GM19468 (cell line): ENCODE measurements around the gene SNX24.

Experiments used
- ATAC-seq: cut with Tn5 transposase; IDR thresholded peaks from one replicate; pipeline ENCODE4 v1.9.1; 2021; ENCODE audit warnings: mild to moderate bottlenecking, moderate library complexity, moderate number of reproducible peaks; ENCODE audit not compliant: unreplicated experiment; ENCODE audit errors: extremely low read depth

SNX24 gene

DNA sequence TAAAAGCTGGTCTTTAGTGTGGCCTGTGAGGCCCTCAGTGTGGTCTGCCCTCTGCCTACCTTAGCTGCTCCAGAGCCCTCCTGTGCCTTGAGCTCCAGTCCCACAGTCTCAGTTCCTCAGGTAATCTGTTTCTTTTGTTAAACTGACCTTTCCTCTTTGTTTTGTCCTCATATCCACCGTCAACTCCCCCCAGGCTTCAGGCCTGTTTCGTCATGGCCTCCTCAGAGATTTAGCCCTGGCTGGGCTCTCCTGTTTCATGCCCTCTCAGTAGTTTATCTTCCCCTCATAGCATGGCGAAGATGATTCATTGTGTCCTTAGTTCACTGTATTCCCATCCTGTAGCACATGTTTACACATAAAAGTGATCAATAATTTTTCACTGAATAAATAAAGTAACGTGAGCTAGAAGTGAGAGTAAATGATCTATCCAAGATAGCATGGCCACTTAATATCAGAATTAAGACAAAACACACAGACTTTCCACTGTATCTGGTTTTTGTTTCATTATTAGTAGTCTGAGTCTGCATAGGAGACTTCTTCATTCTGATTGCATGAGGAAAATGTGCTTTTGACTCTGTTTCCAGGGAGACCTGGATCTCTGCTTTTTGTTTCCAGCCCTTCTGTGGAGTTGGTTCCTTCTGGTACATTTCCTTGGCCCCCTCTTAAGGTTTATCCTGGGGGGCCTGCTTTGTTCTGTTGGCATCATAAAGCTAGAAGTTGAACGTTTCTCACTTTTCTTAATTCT lies 70.5 kb downstream of the SNX24 start:
- peak; percentile 78 for ATAC-seq

DNA sequence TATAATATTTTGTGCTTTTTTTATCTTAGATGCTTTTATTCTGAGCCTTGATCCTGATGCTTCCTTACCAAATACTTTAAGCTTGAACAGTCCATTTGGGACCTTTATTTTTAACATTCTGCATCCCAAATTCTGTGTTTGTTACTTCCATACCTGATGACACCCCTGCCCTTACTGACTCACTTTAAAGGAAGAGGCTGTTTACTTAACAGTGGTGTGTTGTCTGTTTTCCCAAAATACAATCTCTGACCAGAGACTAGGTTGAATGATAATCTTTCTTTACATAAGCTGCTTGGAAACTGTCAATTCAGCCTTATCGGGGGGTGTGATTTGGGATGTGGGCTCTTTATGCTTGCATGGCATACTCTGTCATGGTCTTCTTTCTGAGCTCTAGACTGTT lies 71.1 kb downstream of the SNX24 start:
- ATAC-seq, result no peak

DNA sequence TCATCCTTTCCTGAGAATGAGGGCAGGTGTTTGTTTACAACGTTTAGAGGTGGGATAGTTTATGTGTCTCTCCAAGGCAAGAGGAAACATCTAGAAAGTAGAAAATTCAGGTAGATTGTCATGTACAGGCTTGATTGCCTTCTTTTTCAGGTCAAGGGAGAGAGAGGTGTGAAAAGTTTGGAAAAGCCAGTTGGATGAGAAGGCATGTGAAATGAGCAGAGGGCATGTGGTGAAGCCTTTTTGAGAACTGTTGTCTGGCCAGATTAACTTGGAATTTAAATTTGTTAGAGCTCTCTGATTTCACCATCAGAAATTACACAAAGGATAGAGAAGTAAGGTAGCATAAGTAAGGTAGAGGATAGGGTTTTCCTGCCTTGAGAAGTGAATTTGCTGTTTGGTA lies 74.6 kb downstream of the SNX24 start:
- no peak for ATAC-seq

DNA sequence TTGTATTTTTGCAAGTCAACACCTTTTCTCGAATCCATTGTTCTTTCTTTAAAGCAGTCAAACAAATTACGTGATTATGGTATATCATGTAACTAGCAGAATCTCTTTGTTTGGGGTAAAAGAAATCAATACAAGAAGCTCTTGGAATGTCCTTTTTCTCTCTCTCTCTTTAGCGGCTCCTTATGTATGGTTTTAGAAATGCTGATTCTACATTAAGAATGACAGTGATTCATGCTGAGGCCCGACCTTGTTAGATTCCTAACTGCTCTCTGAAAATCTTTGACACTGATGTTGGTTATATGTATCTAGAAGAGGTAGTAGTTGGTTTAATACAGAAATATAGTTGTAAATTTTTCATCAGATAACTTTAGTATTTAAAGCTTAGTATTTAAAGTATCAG lies 76.4 kb downstream of the SNX24 start:
- ATAC-seq, result no peak

DNA sequence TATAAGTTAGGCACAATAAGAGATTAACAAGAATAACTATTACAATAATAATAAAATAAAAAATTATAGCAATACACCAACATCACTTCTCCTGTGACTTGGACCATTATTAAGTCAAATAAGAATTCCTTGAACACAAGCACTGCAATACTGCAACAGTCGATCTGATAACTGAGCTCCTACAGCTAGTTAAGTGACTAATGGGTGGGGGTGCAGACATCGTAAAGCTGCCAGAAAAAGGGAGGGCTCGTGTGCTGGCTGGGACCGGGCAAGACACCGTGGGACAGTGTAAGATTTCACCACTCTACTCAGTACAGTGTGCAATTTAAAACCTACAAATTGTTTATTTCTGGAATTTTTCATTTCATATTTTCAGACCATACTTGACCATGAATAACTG lies 78.8 kb downstream of the SNX24 start:
- ATAC-seq, result no peak

DNA sequence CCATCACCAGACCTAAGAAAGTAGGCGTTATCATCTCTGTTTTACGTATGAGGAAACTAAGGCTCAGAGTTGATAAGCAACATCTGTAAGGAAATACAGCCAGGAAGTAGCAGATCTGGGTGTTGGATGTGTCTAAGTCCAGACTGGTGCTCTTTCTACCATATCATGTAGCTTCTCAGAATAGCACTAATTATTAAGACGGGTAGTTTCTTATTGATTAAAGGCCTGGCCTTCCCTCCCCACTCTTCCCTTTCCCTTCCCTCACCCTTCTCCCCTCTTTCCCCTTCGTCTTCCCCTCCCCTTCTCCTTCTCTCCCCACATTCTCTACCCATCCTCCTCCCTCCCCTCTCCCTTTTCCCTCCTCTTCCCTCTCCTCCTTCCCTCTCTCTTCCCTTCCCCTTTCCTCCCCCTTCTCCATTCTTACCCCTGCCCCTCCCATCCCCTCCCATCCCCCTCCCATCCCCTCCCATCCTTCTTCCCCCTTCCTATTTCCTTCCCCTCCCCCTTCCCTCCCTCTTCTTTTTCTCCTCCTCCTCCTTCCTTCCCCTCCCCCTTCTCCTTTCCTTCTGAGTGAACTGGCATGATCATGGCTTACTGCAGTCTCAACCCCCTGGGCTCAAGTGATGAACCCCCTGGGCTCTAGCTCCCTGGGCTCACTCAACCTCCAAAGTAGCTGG lies 79.4 kb downstream of the SNX24 start:
- no peak for ATAC-seq

DNA sequence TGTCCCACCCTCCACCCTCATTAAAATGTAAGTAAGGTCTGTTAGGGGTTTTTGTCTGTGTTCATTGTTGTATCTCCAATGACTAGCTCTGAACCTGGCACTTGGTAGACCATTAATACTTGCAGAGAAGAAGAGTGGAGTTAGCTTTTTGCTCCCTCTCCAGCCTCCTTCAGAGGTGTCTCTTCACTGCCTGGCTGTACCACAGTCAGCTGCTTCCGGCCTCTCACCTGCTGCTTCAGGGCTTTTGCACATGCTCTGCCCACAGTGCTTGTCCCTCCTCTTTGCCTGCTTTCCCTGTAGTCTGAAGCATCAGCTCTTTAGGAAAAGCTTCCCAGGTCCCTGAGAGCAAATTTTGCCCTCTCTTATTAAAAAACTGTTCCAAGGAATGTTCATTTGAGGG lies 83.6 kb downstream of the SNX24 start:
- no peak for ATAC-seq

DNA sequence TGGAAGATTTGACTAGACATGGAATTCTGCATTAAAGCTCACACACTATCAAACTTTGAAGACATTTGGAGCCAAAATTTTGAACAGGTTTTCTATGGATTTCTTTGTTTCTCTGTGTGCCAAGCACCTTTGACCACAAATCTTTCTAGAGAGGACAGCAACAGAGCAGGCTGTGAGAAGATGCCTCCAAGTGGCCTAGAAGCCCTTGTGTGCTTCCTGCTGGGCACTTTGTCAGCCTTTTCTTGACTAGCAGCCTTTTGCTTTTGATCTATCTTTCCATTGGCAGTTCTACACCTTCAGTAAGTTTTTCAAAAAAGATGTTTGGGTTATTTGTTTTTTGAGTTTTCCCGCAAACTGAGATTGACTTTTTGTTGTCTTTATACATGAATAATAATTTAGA lies 84.6 kb downstream of the SNX24 start:
- no peak for ATAC-seq

DNA sequence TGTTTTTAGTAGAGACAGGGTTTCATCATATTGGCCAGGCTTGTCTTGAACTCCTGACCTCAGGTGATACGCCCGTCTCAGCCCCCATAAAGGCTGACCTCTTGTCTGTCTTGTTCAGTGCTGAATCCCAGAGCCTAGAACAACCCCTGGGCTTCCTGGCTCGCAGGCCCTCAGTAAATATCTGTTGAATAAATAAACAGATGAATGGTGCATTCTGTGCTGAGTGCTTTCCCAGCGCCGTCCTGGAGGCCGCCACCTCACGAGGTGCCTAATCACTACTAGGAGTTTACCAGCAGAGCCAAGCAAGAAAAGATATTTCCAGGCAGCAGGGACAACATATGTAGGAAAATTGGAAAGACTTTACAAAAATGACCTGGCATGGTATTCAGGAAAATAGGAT lies 88.5 kb downstream of the SNX24 start:
- ATAC-seq, result no peak

DNA sequence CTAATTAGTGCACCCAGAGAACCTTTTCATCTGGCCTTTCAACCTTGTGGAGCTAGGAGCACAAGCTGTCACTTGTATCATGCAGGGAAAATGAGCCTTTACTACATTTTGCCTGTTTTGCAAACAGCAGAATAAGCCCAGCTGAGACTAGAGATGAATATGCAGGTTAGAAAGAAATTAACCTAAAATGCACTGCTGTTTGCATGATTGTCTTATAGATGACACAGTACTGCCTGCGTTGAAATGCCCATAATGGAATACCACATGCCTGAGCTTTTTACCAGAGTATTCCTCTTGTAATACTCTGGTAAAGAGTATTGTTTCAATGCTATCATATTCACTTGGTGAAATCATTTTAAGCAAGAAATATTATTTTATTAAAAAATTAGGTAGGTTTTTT lies 90.7 kb downstream of the SNX24 start:
- no peak for ATAC-seq

DNA sequence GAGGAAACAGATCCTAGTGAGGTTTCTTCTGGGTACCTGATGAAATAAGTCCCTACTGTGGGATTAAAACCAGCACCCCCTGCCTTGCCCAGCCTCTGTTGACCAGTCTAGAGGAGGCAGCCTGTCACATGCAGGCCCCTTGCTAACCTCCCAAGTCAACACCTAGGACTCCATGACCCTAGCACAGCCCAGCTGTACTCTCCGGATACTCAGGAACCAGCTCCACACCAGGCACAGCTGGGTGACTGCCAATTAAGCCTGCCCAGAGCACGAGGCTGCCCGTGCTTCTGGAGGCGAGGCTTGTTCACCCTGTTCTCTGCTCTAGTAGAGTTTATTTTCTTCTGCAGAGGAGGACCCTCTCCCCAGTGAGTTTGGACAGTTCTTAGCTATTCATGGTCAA lies 92.5 kb downstream of the SNX24 start:
- no peak for ATAC-seq

DNA sequence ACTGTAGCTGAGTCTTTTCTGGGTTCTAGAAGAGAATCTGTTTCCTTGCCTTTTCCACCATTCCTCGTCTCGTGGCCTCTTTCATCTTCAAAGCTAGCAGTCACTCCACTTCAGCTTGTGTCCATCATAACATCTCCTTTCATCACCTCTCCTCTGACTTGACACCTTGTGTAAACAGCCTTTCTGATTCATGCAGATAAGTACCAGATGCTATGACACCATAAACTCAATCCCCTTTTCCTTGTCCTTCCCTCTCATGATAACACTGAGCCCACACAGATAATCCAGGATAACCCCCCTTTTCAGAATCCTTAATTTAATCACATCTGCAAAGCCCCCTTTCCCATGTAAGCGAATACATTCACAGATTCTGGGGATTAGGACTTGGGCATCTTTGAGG lies 95.5 kb downstream of the SNX24 start:
- no peak for ATAC-seq

DNA sequence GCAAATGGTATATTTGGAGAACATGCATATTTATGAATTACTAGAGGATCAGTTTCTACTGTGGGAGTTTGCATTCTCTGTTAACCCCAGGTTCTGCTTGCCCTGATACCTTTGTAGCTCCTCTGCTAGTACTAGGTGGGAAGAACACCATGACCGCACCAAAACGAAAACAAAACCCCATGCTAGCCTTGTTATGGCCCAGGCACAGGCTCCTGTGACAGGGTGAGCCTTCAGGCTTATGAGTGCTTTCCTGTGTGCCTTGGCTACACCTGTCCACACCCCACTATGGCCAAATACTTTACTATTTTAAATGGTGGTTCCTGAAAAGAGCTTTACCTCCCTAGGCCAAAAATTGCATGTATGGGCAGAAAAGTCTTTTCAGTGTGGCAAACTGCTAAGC lies 96.3 kb downstream of the SNX24 start:
- no peak for ATAC-seq

DNA sequence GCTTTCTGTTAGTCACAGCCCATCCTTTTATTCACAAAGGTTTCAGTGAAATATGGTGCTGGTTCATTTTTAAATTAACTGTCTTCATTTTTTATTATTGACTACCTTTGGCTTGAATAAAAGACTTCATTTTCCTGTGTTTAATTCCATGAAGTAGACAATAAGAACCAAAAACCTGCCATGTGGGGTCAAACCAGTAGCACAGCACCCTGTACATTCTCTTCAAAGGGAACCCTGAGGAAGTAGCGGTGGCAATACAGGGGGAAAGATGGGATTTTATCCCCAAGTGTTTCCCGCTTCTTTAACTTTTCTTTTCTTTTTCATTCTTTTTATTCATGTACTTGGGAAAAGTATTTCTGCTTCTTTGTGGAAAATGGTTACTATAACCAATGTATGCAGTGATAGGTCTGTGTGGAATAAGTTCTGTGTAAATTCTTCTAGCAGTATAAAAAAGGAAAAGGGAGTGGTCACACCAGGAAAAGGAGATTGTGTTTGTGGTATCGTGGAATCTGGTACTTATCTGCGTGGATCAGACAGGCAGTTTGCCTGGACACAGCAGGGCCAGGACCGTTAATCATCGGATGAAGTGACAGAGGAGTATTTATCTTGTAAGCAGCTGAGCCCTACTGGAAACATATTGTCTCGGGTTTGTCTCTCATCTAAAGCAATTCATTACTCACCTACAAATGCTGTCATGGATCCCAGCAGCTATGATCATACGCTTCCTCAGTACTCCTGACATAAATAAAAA lies 96.9 kb downstream of the SNX24 start:
- no peak for ATAC-seq

DNA sequence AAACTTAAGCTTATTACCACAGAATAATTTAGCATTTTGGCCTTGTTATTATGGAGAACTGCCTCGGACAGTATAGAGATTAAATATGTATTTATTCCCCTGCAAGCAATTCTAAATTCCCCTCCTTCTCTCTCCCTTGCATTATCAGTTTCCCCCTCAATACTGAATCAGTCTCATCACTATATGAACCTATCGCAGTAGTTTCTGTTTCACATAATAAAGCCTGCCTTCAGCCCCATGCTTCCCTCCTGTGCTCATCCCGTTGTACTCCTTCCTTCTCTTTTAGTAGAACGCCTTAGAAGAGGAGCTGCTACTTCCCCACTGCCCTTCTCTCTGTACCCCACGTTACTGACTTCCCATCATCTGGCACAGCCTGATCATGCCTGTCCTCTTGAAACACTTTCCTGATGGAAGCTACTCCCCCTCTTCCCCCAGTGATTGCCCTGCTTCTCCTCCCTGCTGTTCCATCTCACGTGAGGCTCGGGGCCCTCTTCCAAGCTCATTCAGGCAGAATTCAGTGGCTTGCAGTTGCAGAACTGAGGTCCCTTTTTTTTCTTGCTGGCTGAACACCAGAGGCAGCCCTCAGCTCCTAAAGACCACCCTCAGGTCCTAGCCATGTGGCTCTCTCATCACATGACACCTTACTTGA lies 97.8 kb downstream of the SNX24 start:
- no peak for ATAC-seq

DNA sequence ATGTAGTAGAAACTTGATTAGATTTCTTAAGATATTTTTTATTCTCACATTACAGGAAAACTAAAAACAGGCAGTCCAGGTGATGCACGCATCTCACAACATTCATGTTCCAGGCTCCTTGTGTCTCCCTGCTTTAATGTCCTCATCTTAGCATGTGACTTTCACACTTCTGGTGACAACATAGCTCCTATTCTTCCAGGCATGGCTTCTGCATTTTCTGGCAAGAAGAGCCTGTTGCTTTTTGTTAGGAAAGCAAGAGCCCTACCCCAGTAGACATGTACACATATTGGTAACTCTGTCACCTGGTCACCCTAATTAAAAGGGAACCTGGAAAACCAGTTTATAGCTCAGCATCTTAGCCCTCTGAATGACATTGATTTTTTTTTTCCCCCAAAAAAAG lies 98.6 kb downstream of the SNX24 start:
- ATAC-seq, result no peak

DNA sequence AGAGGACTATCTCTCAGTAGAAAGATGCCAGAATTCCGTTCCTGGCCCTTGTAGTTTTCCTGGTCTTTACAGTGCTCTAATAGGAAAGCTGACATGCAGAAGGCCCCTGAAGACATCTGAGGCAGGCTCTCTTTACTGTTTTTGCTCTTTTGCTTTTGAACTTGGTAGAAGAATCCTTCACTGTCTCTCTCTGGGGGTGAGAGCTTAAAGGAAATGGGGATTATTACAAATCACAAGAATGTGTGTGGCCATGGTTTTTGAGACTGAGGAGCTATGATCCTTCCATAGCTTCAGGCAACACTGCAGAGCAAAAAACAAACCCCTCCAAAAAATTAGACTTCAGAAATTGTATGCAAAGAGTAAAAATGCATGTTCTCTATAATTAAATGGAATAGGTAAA lies 102.0 kb downstream of the SNX24 start:
- no peak for ATAC-seq

DNA sequence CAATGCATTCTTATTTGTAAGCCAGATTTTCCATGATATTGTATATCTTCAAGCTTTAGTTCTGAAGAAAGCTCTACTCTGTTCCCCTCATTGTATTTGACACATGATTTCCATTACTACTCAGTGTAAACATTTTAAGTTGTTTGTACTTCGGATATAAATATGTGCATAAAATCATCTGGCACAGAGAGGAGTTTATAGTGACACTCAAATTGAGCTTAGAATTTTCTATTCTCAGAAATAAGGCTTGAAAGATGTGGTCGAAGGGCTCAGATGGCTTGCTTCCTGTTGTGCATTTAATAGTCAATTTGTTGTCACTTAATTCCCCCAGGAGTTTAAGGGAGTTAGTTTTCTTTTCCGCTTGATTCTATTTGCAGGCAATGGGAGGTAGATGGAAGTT lies 102.4 kb downstream of the SNX24 start:
- ATAC-seq, result no peak

DNA sequence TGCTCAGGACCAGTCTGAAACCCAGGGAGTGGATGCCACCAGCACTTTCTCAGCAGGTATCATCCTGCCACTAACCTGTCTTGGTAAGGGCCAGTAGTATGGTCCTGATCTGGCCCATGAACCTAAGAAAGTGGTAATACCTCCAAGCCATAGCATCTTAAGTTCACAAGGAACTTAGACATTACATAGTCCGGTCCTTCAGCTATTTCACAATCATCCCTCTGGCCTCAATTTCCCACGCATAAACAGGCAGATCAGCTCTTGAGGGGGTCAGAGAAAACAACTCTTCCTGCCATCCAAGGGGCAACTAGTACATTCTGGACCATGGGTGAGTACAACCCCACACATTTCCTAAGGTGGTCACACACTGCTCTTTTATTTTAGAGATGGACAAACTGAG lies 102.9 kb downstream of the SNX24 start:
- no peak for ATAC-seq

DNA sequence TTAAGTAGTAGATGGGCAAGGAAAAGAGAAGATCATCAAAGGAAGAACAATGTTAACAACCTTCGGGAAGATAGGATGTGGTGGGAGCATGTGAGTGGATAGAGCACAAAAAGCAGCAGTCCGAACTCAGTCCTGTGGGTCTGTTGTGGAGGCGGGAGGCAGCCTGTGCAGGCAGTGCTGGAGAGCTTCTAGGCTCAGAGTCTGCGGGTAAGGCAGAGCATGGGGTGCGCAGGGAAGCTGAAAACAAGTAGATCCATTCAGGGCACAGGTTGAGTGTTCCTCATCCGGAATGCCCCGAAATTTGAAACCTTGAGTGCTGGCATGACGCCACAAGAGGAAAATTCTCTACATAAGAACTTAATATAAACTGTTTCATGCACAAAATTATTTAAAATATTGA lies 106.2 kb downstream of the SNX24 start:
- ATAC-seq, result no peak

DNA sequence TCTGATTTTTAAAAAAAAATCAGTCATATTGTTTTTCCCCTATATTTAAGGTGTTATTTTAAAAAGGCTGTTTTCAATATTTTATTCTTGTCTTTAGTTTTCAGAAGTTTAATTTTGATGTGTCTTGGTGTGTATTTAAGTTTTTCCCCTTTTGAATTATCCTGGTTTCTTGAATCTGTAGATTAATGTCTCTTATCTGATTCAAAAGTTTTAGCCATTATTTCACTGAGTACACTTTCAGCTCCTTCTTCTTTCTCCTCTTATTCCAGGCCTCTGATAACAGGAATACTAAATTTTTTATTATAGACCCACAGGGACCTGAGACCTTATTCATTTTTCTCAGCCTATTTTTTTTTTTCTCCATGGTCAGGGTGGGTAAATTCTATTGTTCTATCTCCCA lies 109.3 kb downstream of the SNX24 start:
- no peak for ATAC-seq
